OCI-LY1 (cell line): Measurements from ENCODE around the gene RAB1A.

ENCODE experiments used
- H2AFZ ChIP-seq: fragments of 200-600 bp; sonication (generic), shearing (Covaris generic); 2 replicates; pipeline ENCODE4 v1.6.0; 2014; ENCODE audit warnings: antibody characterized with exemption, mild to moderate bottlenecking, low read length
- H3F3A ChIP-seq: fragments of 200-600 bp; sonication (generic), shearing (Covaris generic); 2 replicates; pipeline ENCODE4 v1.6.0; 2014; ENCODE audit warnings: mild to moderate bottlenecking, antibody characterized with exemption, low read length, moderate library complexity; ENCODE audit not compliant: insufficient read depth
- H3K27ac ChIP-seq: fragments of 200-600 bp; sonication (generic); 2 replicates; pipeline ENCODE4 v1.5.1; 2014; ENCODE audit warnings: low read length, mixed run types, mild to moderate bottlenecking, low read depth; ENCODE audit not compliant: poor library complexity, severe bottlenecking
- H3K27me3 ChIP-seq: fragments of 200-600 bp; sonication (generic); 2 replicates; pipeline ENCODE4 v1.6.0; 2014; ENCODE audit warnings: antibody characterized with exemption, mild to moderate bottlenecking, low read length, moderate library complexity; ENCODE audit not compliant: insufficient read depth
- H3K36me3 ChIP-seq: fragments of 200-600 bp; sonication (generic); 2 replicates; pipeline ENCODE4 v1.6.1; 2014; ENCODE audit warnings: mild to moderate bottlenecking, antibody characterized with exemption, low read length, moderate library complexity, mixed read lengths; ENCODE audit not compliant: insufficient read depth
- H3K4me1 ChIP-seq: fragments of 200-600 bp; sonication (generic); 2 replicates; pipeline ENCODE4 v1.5.1; 2014; ENCODE audit warnings: mild to moderate bottlenecking, low read length, moderate library complexity; ENCODE audit not compliant: insufficient read depth, severe bottlenecking
- H3K4me2 ChIP-seq: fragments of 200-600 bp; sonication (generic), shearing (Covaris generic); 2 replicates; pipeline ENCODE4 v1.6.1; 2014; ENCODE audit warnings: low read length
- H3K4me3 ChIP-seq: fragments of 200-600 bp; sonication (generic); 2 replicates; pipeline ENCODE4 v1.5.1; 2014; ENCODE audit warnings: low read length, low read depth, mild to moderate bottlenecking, mixed read lengths; ENCODE audit not compliant: poor library complexity, severe bottlenecking
- H3K79me2 ChIP-seq: fragments of 200-600 bp; shearing (Covaris generic); 2 replicates; pipeline ENCODE4 v1.6.1; 2016; ENCODE audit warnings: mixed run types, low read length, mixed read lengths; ENCODE audit not compliant: insufficient read depth
- H3K9ac ChIP-seq: fragments of 200-600 bp; sonication (generic), shearing (Covaris generic); 2 replicates; pipeline ENCODE4 v1.6.1; 2014; ENCODE audit warnings: mild to moderate bottlenecking, low read length, mixed read lengths
- H3K9me2 ChIP-seq: fragments of 200-600 bp; sonication (generic), shearing (Covaris generic); 2 replicates; pipeline ENCODE4 v1.6.1; 2014; ENCODE audit warnings: low read depth, mild to moderate bottlenecking, low read length, mixed read lengths
- H3K9me3 ChIP-seq: fragments of 200-600 bp; shearing (Covaris generic); 2 replicates; pipeline ENCODE4 v1.6.1; 2014; ENCODE audit warnings: low read length, mixed read lengths
- H4K20me1 ChIP-seq: fragments of 200-600 bp; sonication (generic), shearing (Covaris generic); 2 replicates; pipeline ENCODE4 v1.6.0; 2016; ENCODE audit warnings: mild to moderate bottlenecking, low read length; ENCODE audit not compliant: insufficient read depth
- EZH2 ChIP-seq: fragments of 200-600 bp; sonication (generic), shearing (Covaris generic); IDR thresholded peaks from 2 replicates; pipeline ENCODE4 v1.8.0; 2017; ENCODE audit warnings: borderline replicate concordance, mixed run types, mild to moderate bottlenecking, antibody characterized with exemption, low read length, moderate library complexity, mixed read lengths
- TF ChIP-seq, protein P1 (sequence below): fragments of 200-600 bp; sonication (generic), shearing (Covaris generic); IDR thresholded peaks from 2 replicates; pipeline ENCODE4 v1.5.1; 2017; ENCODE audit warnings: mild to moderate bottlenecking, antibody characterized with exemption, low read length, moderate library complexity, mixed read lengths

RAB1A gene

DNA sequence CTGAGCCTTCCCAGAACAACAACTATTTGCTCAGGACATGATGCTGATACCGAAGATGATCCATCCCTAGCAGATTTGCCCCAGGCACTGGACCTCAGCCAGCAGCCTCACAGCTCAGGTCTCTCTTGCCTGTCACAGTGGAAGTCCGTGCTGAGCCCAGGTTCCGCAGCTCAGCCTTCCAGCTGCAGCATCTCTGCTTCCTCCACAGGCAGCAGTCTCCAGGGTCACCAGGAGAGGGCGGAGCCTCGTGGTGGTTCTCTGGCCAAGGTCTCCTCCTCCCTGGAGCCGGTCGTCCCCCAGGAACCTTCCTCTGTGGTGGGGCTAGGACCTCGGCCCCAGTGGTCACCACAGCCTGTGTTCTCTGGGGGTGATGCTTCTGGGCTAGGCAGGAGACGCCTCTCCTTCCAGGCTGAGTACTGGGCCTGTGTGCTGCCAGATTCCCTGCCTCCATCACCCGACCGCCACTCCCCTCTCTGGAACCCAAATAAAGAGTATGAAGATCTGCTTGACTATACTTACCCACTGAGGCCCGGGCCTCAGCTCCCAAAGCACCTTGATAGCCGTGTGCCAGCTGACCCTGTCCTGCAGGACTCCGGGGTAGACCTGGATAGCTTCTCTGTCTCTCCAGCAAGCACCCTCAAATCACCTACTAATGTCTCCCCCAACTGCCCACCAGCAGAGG is 58.3 kb downstream of the RAB1A start:
- Histone ChIP-seq H3K9ac (no peak overlapping the region), H3K9me2 (no peaks in the 10 kb centered on the region), H3K27ac (no peak overlapping the region), H3K4me2 (no peak overlapping the region), H3F3A (no peaks in the 10 kb centered on the region), H3K4me3 (no peak overlapping the region), H4K20me1 (no peaks in the 10 kb centered on the region), H3K36me3 (peaks cover 27% of the 10 kb centered on the region; the same call in 1 of the 2 replicates), H3K9me3 (no peaks in the 10 kb centered on the region), H3K79me2 (no peaks in the 10 kb centered on the region), H3K4me1 (peaks cover 34% of the 10 kb centered on the region), H3K27me3 (no peaks in the 10 kb centered on the region), H2AFZ (no peak overlapping the region)
- TF ChIP-seq, protein P1, sequence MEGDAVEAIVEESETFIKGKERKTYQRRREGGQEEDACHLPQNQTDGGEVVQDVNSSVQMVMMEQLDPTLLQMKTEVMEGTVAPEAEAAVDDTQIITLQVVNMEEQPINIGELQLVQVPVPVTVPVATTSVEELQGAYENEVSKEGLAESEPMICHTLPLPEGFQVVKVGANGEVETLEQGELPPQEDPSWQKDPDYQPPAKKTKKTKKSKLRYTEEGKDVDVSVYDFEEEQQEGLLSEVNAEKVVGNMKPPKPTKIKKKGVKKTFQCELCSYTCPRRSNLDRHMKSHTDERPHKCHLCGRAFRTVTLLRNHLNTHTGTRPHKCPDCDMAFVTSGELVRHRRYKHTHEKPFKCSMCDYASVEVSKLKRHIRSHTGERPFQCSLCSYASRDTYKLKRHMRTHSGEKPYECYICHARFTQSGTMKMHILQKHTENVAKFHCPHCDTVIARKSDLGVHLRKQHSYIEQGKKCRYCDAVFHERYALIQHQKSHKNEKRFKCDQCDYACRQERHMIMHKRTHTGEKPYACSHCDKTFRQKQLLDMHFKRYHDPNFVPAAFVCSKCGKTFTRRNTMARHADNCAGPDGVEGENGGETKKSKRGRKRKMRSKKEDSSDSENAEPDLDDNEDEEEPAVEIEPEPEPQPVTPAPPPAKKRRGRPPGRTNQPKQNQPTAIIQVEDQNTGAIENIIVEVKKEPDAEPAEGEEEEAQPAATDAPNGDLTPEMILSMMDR, result peak; percentile 44
- no peak for TF ChIP-seq EZH2

DNA sequence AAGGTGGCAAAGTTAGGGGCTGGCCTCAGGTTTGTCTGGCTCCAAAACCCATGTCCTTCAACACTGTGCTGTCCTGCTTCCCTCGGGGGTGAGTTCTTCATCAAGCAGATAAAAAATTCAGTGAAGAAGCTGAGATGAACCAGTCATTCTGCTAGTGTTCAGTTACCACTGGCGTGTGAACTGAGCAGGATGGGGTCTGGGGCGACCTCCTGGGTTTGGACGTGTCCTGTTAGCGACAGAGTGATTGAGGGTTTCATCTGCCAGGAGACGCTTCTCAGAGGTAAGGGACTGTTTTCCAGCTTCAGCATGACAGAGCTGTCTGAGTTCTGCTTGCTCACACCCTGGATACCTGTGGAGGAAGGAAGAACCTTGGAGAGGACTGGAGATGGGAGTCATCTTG is 59.0 kb downstream of the RAB1A start:
- H3K9me2 ChIP-seq, result no peaks in the 10 kb centered on the region
- H3K9ac ChIP-seq, result no peak overlapping the region
- peaks cover 20% of the 10 kb centered on the region; the same call in 1 of the 2 replicates for H3K36me3 ChIP-seq
- H4K20me1 ChIP-seq, result no peaks in the 10 kb centered on the region
- no peak overlapping the region for H3K4me3 ChIP-seq
- H3K79me2 ChIP-seq, result no peaks in the 10 kb centered on the region
- no peak overlapping the region for H2AFZ ChIP-seq
- no peak for TF ChIP-seq EZH2
- TF ChIP-seq, protein P1, result no peak
- peak overlapping the region; percentile 9 for H3K27ac ChIP-seq
- no peaks in the 10 kb centered on the region for H3K27me3 ChIP-seq
- no peaks in the 10 kb centered on the region for H3F3A ChIP-seq
- H3K9me3 ChIP-seq, result no peaks in the 10 kb centered on the region
- H3K4me1 ChIP-seq, result peaks cover 34% of the 10 kb centered on the region
- no peak overlapping the region for H3K4me2 ChIP-seq

DNA sequence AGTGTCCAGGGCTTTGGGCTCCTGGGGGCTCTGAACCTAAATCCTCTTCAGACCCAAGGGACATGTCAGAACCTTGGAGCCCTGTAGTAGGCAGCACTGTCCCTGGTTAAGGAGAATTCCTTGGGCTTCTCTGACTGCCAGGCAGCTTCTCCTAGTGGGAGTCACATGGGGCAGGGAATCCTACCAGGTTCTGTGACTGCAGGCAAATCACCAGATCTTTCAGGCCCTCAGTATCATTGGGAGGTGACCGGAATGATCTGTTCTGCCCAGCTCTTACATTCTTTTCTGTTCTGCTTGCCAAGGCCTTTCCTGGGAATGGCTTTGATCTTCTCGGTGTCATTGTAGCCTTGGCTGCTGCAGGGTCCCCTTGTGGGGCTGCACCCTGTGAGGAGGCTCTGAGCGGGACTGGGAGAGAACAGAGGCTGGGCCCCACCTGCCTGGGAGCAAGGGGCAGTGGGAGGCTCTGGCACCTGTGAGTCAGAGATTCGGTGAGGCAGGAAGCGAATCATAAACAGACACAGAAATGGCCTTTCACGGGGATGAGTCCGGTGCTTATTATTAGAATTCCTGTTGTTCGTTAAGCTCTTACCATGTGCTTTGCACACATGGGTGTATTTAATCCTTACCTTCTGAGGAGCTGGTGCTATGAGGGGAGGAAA is 59.6 kb downstream of the RAB1A start:
- Histone ChIP-seq H3K4me1 (peaks cover 40% of the 10 kb centered on the region), H2AFZ (no peak overlapping the region), H3K79me2 (no peaks in the 10 kb centered on the region), H3K36me3 (peaks cover 20% of the 10 kb centered on the region; the same call in 1 of the 2 replicates), H3K27me3 (no peaks in the 10 kb centered on the region), H3K9me2 (no peaks in the 10 kb centered on the region), H3K27ac (peak overlapping the region; percentile 9), H3K4me2 (no peak overlapping the region; the same call in 1 of the 2 replicates), H3K9ac (no peak overlapping the region), H4K20me1 (no peaks in the 10 kb centered on the region), H3K9me3 (no peaks in the 10 kb centered on the region), H3F3A (no peaks in the 10 kb centered on the region), H3K4me3 (no peak overlapping the region)
- TF ChIP-seq, protein P1, result no peak
- no peak for TF ChIP-seq EZH2
